H1 (cell line): ENCODE results near the gene CFAP141. TPM values are rescaled to one million over a fixed set of nuclear protein-coding genes. Genes with fewer than 3 reads are reported as not detected.

ENCODE experiments used
- ASH2L ChIP-seq: fragments of 200-600, 300-600 bp; sonication (generic); IDR thresholded peaks from one replicate; pipeline ENCODE4 v1.7.1; 2017; ENCODE audit warnings: low read length
- CBX5 ChIP-seq: fragments of 300-800, 300-1000 bp; sonication (generic); IDR thresholded peaks from 2 replicates; pipeline ENCODE4 v1.7.1; 2016; ENCODE audit warnings: antibody characterized with exemption, low read length, low read depth
- CREB1 ChIP-seq: IDR thresholded peaks from 2 replicates; pipeline ENCODE4 v1.6.1; 2012; ENCODE audit warnings: inconsistent platforms
- CTCF ChIP-seq, 3 experiments: IDR thresholded peaks; 1 replicate in 2 of 3; 2 replicates in 1 of 3; pipeline versions ENCODE4 v1.5.1 to v1.6.1; 2011; ENCODE audit warnings: low read length in 3 of 3, mild to moderate bottlenecking in 3 of 3, inconsistent platforms in 2 of 3, low read depth in 1 of 3, moderate library complexity in 1 of 3; ENCODE audit not compliant: insufficient read depth in 1 of 3; ENCODE audit errors: control extremely low read depth in 1 of 3
- EP300 ChIP-seq, 2 experiments: IDR thresholded peaks; 1 replicate in 1 of 2; 2 replicates in 1 of 2; pipeline ENCODE4 v1.6.1; 2011 to 2012; ENCODE audit warnings: low read depth in 2 of 2, low read length in 2 of 2, mild to moderate bottlenecking in 2 of 2, borderline replicate concordance in 1 of 2, inconsistent platforms in 1 of 2, moderate library complexity in 1 of 2
- EZH2 ChIP-seq: fragments of 200-600 bp; sonication (generic); IDR thresholded peaks from 2 replicates; pipeline ENCODE4 v1.7.1; 2012; ENCODE audit warnings: low read depth, mild to moderate bottlenecking, moderate library complexity, low read length, inconsistent platforms; ENCODE audit not compliant: severe bottlenecking
- HDAC2 ChIP-seq, 2 experiments: fragments of 300-600 bp in 1 of 2; sonication (generic) in 1 of 2; IDR thresholded peaks; 2 replicates each; pipeline ENCODE4 v1.6.1; 2011 to 2012; ENCODE audit warnings: low read depth in 2 of 2, low read length in 2 of 2, mild to moderate bottlenecking in 2 of 2, moderate library complexity in 2 of 2, borderline replicate concordance in 1 of 2, inconsistent platforms in 1 of 2
- JUND ChIP-seq: IDR thresholded peaks from 2 replicates; pipeline ENCODE4 v1.6.1; 2011; ENCODE audit warnings: mild to moderate bottlenecking, improper control_type of control experiment, low read length
- NRF1 ChIP-seq: IDR thresholded peaks from 2 replicates; pipeline ENCODE4 v1.6.1; 2011; ENCODE audit warnings: mild to moderate bottlenecking, low read depth, low read length, improper control_type of control experiment
- POLR2A ChIP-seq, 2 experiments: IDR thresholded peaks; 1 replicate in 1 of 2; 2 replicates in 1 of 2; pipeline ENCODE4 v1.6.1; 2011; ENCODE audit warnings: low read depth in 2 of 2, low read length in 2 of 2, mild to moderate bottlenecking in 2 of 2; ENCODE audit errors: control extremely low read depth in 1 of 2
- POLR2AphosphoS5 ChIP-seq: IDR thresholded peaks from 2 replicates; pipeline ENCODE4 v1.6.1; 2011; ENCODE audit warnings: low read depth, low read length
- POU5F1 ChIP-seq: IDR thresholded peaks from 2 replicates; pipeline ENCODE4 v1.6.1; 2011; ENCODE audit warnings: low read depth, mild to moderate bottlenecking, low read length, moderate library complexity
- RBBP5 ChIP-seq: IDR thresholded peaks from 2 replicates; pipeline ENCODE4 v1.7.1; 2012; ENCODE audit warnings: low read depth, mild to moderate bottlenecking, inconsistent platforms, low read length, moderate library complexity, borderline replicate concordance
- RFX5 ChIP-seq: IDR thresholded peaks from 2 replicates; pipeline ENCODE4 v1.6.1; 2011; ENCODE audit warnings: low read depth, low read length, improper control_type of control experiment, borderline replicate concordance
- RXRA ChIP-seq: IDR thresholded peaks from 2 replicates; pipeline ENCODE4 v1.6.1; 2011; ENCODE audit warnings: low read depth, mild to moderate bottlenecking, low read length, moderate library complexity; ENCODE audit not compliant: insufficient read depth
- SAP30 ChIP-seq: fragments of 300-600 bp; sonication (generic); IDR thresholded peaks from 2 replicates; pipeline ENCODE4 v1.7.1; 2012; ENCODE audit warnings: low read length, moderate library complexity, mild to moderate bottlenecking, inconsistent platforms; ENCODE audit not compliant: insufficient read depth, insufficient replicate concordance
- SIN3A ChIP-seq, 2 experiments: IDR thresholded peaks in 1 of 2; conservative IDR thresholded peaks in 1 of 2; 2 replicates each; pipeline ENCODE4 v1.6.1; 2011 to 2012; ENCODE audit warnings: low read length in 2 of 2, improper control_type of control experiment in 1 of 2, low read depth in 1 of 2, mild to moderate bottlenecking in 1 of 2
- SIRT6 ChIP-seq: IDR thresholded peaks from one replicate; pipeline ENCODE4 v1.7.1; 2012; ENCODE audit warnings: low read length, inconsistent platforms
- SRF ChIP-seq: IDR thresholded peaks from 2 replicates; pipeline ENCODE4 v1.6.1; 2011; ENCODE audit warnings: mild to moderate bottlenecking, low read depth, low read length, moderate library complexity
- TAF1 ChIP-seq: IDR thresholded peaks from 2 replicates; pipeline ENCODE4 v1.6.1; 2011; ENCODE audit warnings: mild to moderate bottlenecking, low read depth, low read length
- ZNF274 ChIP-seq: IDR thresholded peaks from 2 replicates; pipeline ENCODE4 v1.7.0; 2012; ENCODE audit warnings: low read length, borderline replicate concordance; ENCODE audit errors: extremely low read depth
- polyA plus RNA-seq, 7 experiments: library from polyadenylated mRNA; depleted of rRNA in 3 of 7; stranded (reverse) in 5 of 7; unstranded in 2 of 7; fragments of >200 nt in 5 of 7; fragments of 200-250 nt in 2 of 7; gene quantifications; 1 replicate in 5 of 7; 2 replicates in 1 of 7; 4 replicates in 1 of 7; pipeline versions ENCODE4 v1.2.1 to v1.2.3, GENCODE V29; 2011 to 2013; ENCODE audit warnings: missing spikeins in 2 of 7, mixed read lengths in 2 of 7
- total RNA-seq: library from RNA; stranded (reverse); fragmentation: NEBNext Ultra II Directional; extraction: Animal tissue kit (Norgen Biotek cat#: 25700); gene quantifications from 2 replicates; pipeline ENCODE4 v1.2.1, GENCODE V29; 2021

Gene CFAP141
- total and polyA plus RNA-seq, 2 of the 8 experiments (the other 6 are each of a cell fraction or from before 2014, with no cell fraction given): not detected

- TF ChIP-seq CTCF (IDR thresholded peaks at IDR 0.05; ENCODE audit: control extremely low read depth in 1 of 3, insufficient read depth in 1 of 3, low read depth in 1 of 3, low read length in 3 of 3) (peak in 1 of 3 experiments; percentile 7; a peak in 1 of 4 replicates), NRF1 (no peak), EZH2 (no peak), HDAC2 (IDR thresholded peaks at IDR 0.05; ENCODE audit: borderline replicate concordance in 1 of 2, low read depth in 2 of 2, low read length in 2 of 2) (peak; percentile 48 to 50; a peak in 2 of 4 replicates), ZNF274 (no peak), SRF (peak; percentile 32; the same call in 1 of the 2 replicates), SAP30 (peak; percentile 86), RXRA (no peak), CBX5 (no peak), SIRT6 (no peak), ASH2L (peak; percentile 90), JUND (no peak), POLR2AphosphoS5 (peak; percentile 81), CREB1 (peak; percentile 96), RBBP5 (0 out of 2 replicates have a peak, but pooled peaks have one; percentile 51), POLR2A (IDR thresholded peaks at IDR 0.05; ENCODE audit: control extremely low read depth in 1 of 2, low read depth in 2 of 2, low read length in 2 of 2) (peak; percentile 1 to 68), RFX5 (no peak; the same call in 1 of the 2 replicates), EP300 (IDR thresholded peaks at IDR 0.05; ENCODE audit: borderline replicate concordance in 1 of 2, low read depth in 2 of 2, low read length in 2 of 2) (peak; percentile 47 to 71), POU5F1 (no peak), TAF1 (peak; percentile 95), SIN3A (conservative IDR thresholded peaks at IDR 0.05 in 1 of 2, IDR thresholded peaks at IDR 0.05 in 1 of 2; ENCODE audit: low read depth in 1 of 2, low read length in 2 of 2) (peak; percentile 45 to 94; a peak in 2 of 4 replicates)
Measured at GRCh38 chr1:154183046-154183915, 22.9 kb downstream of the CFAP141 start (continued).
